Bronchial epithelial cell (primary cell): Measurements from ENCODE around the gene HPCAL4. TPM values are rescaled to one million over a fixed set of nuclear protein-coding genes. Genes with fewer than 3 reads are reported as not detected.

ENCODE experiments used
- DNase-seq: peaks from one replicate; pipeline ENCODE4 v3.0.0-alpha.2; 2010; ENCODE audit warnings: low read depth
- FAIRE-seq: peaks from 2 replicates; lab custom pipeline; 2011; peaks lifted over from hg19 to GRCh38; lab: Jason Lieb, UNC
- H3K27me3 ChIP-seq: 2 replicates; pipeline ENCODE4 v1.5.1; 2011; ENCODE audit warnings: low read length; ENCODE audit not compliant: control insufficient read depth, insufficient read depth
- H3K36me3 ChIP-seq: 2 replicates; pipeline ENCODE4 v1.5.1; 2011; ENCODE audit warnings: low read length; ENCODE audit not compliant: control insufficient read depth, insufficient read depth
- H3K4me3 ChIP-seq: 2 replicates; pipeline ENCODE4 v1.5.1; 2011; ENCODE audit warnings: mild to moderate bottlenecking, low read depth, low read length, control low read depth
- total RNA-seq: library from RNA; depleted of rRNA; stranded (reverse); fragments of >200 nt; gene quantifications from 2 replicates; pipeline ENCODE4 v1.2.1, GENCODE V29; 2014
- TF ChIP-seq, protein P1 (sequence below): IDR thresholded peaks from 2 replicates; pipeline ENCODE4 v1.5.1; 2011; ENCODE audit warnings: mild to moderate bottlenecking, moderate library complexity, low read length, control low read depth, inconsistent platforms; ENCODE audit not compliant: insufficient read depth, severe bottlenecking

Gene HPCAL4
- total RNA-seq, 1 donor from 2014 or later = under 0.01 TPM

DNA sequence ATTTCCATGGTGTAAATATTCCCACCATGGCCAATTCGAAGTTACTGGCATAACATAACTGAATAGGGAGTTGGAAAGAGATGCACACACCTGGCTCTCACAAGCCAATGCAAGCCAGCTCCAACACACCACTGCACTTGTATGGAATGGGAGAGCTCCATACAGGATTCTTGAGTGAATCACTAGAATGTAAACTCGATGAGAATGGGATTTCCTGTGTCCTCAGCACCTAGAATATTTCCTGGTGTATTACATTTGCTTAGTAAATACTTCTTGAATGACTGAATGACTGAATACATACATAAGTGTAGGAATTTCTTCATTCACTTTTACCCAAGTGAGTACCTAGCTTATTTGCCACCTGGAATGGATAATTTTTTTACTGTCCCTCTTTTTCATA lies 31.3 kb upstream of the HPCAL4 start:
- no peak for FAIRE-seq
- DNase-seq = peak; percentile 97

DNA sequence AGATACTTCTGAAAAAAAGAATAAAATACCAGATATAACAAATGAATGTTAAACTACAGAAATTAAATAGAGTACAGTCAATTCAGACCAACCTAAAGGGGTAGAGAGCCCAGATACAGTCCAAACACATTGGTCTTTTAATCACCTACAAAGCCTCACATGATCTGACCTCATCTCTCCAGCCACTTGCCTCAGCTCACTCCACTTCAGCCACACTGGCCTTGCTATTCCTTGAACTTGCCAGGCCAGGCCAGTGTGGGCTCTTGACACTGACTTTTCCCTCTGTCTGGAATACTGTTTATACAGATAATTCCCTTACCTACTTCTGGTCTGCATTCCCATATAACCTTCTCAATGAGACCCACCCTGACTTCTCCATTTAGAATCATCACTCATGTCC lies 30.4 kb upstream of the HPCAL4 start:
- TF ChIP-seq, protein P1, sequence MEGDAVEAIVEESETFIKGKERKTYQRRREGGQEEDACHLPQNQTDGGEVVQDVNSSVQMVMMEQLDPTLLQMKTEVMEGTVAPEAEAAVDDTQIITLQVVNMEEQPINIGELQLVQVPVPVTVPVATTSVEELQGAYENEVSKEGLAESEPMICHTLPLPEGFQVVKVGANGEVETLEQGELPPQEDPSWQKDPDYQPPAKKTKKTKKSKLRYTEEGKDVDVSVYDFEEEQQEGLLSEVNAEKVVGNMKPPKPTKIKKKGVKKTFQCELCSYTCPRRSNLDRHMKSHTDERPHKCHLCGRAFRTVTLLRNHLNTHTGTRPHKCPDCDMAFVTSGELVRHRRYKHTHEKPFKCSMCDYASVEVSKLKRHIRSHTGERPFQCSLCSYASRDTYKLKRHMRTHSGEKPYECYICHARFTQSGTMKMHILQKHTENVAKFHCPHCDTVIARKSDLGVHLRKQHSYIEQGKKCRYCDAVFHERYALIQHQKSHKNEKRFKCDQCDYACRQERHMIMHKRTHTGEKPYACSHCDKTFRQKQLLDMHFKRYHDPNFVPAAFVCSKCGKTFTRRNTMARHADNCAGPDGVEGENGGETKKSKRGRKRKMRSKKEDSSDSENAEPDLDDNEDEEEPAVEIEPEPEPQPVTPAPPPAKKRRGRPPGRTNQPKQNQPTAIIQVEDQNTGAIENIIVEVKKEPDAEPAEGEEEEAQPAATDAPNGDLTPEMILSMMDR = no peak
- no peak for FAIRE-seq

More for the DNA sequence above, 31.3 kb upstream of the HPCAL4 start:
- H3K4me3 ChIP-seq = no peak overlapping the region
- H3K36me3 ChIP-seq = no peaks in the 10 kb centered on the region
- TF ChIP-seq, protein P1 = no peak
- peaks cover 3% of the 10 kb centered on the region for H3K27me3 ChIP-seq

DNA sequence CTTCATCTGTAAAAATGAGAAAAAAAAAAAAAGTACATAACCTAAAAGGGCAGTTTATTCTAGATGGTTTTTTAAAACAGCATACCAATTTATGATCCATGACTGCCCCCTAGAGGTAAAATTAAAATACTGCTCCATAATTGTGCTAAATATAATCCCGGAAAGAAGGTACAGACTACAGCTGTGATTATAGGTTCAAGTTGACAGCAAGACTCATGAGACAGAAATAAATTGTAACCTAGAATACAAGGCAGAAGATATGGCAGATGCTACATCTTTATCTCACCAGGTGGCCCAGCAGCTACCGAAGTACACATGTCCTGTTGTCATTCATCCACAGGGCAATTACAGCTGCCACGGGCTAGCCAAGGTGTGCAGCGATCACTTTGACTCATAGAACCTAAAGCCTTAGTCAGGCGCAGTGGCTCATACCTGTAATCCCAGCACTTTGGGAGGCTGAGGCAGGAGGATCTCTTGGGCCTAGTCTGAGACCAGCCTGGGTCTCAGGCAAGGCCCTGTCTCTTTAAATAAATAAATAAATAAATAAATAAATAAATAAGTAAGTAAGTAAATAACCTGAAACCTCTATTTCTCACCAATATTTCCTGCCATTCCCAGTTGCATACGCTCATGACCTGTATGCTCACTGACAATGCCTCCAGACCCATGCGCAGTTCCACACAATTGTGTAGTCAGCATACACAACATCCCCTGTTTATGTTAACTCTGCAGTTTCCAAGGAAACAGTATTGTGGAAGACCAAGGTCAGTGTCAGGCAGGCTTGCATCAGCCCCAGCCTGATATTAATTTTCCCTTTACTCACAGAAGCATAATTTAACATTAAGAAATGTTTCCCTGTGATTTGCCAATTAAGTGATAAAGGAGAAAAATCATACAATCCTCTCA lies 29.1 kb upstream of the HPCAL4 start:
- TF ChIP-seq, protein P1 = peak; percentile 23
- Histone ChIP-seq H3K27me3 (peaks cover 5% of the 10 kb centered on the region), H3K4me3 (no peak overlapping the region), H3K36me3 (no peaks in the 10 kb centered on the region)
- FAIRE-seq = no peak
- DNase-seq = peak; percentile 68

More for the DNA sequence above, 30.4 kb upstream of the HPCAL4 start:
- Histone ChIP-seq H3K36me3 (no peaks in the 10 kb centered on the region), H3K27me3 (peaks cover 5% of the 10 kb centered on the region), H3K4me3 (no peak overlapping the region)
- DNase-seq = no peak

DNA sequence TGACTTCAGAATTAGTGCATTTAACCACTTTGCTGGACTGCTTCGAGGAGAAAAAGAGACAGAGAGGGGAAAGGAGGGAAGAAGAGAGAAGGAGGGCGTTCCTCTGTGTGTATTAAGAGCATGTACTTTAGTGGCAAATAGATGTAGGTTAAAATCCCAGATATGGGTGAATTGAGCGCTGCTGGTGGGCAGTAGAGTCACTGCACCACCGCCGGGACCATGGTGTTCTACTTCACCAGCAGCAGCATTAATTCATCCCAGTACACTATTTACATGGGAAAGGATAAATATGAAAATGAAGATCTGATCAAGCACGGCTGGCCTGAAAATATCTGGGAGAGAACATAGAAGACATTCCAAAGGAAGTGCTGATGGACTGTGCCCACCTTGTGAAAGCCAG lies 26.6 kb upstream of the HPCAL4 start:
- no peak for FAIRE-seq
- H3K27me3 ChIP-seq = peaks cover 5% of the 10 kb centered on the region
- TF ChIP-seq, protein P1 = no peak

DNA sequence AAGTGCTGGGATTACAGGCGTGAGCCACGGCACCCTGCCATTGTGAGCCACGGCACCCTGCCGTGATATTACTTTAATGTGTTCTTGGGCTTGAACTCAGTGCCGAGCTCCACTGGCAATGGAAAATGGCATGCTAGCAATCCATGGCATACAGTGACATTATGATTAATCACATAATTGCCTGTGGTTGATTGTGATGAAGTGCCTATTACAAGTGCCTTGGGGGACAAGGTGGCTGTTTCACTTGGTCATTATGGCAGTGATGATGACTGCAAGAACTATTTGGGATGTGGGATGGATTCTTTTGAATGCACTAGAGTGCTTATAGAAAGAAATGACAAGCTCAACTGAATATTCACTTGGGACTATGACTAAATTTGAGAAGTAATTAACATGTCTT lies 22.3 kb upstream of the HPCAL4 start:
- no peak for FAIRE-seq
- TF ChIP-seq, protein P1 = no peak
- H3K27me3 ChIP-seq = peaks cover 5% of the 10 kb centered on the region

More for the DNA sequence above, 26.6 kb upstream of the HPCAL4 start:
- H3K4me3 ChIP-seq = no peak overlapping the region
- no peaks in the 10 kb centered on the region for H3K36me3 ChIP-seq
- no peak for DNase-seq

More for the DNA sequence above, 22.3 kb upstream of the HPCAL4 start:
- DNase-seq = no peak
- Histone ChIP-seq H3K36me3 (no peaks in the 10 kb centered on the region), H3K4me3 (no peak overlapping the region)
